CD4-positive, alpha-beta T cell treated with Interleukin-2 at 100 ng/mL for 4 hours (primary cell): ENCODE results near the gene GPR162.
A peak's percentile ranks its signal among the peaks of the same experiment; 100 is the strongest.

ENCODE experiments used
- DNase-seq: peaks from one replicate; pipeline ENCODE4 v3.0.0-alpha.2; 2020; ENCODE audit warnings: low spot score

The GPR162 gene

GRCh38 chr12:6837370-6838060 is 15.9 kb downstream of the GPR162 start:
- DNase-seq = no peak

DNA sequence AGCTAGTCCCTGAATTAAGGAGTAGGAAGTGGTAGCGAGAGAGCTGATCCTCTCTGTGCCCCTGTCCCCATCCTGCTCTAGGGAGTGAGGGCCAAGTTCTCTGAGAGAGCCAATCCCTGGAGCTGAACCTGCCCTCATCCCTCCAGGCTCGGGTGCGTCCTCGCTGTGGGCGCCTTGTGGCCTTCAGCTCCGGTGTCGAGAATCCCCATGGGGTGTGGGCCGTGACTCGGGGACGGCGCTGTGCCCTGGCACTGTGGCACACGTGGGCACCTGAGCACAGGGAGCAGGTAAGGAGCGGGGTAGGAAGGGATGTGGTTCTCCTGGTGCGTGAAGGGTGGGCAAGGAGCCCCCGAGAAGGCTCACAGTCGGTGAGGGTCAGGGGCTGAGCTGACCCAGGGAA is 17.2 kb downstream of the GPR162 start:
- no peak for DNase-seq

DNA sequence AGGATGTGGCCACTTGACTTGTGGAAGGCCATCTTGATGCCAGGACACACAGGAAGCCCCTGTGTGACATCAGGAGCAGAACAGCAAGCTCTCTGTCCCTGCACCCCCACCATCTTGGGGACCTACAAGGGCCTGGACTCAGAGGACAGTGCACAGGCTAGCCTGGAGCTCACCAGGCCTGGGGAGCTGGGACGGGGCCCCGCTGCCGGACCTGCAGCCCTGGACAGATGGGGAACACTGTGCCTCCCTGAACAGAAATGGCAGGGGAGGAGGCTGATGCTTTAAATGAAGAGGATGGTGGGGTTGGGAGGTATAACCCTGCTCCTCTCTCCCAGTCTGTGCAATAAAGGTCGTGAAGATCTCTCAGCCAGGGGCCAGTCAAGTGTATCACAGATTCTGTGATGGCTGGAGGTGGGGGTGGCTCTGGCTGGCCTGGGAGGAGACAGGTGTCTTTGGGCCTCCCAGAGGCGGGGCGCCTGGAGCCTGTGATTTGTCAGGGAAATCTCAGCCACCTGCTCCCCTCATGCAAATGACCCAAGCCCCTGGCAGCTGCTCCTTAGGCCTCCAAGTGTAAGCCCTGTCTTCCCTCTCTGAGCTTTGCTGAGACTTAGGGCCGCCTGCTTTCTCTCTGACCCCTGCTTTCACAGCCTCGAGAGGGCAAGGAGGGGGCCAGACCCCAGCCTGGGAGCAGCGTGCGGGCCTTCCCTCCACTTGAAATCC is 18.0 kb downstream of the GPR162 start:
- no peak for DNase-seq

DNA sequence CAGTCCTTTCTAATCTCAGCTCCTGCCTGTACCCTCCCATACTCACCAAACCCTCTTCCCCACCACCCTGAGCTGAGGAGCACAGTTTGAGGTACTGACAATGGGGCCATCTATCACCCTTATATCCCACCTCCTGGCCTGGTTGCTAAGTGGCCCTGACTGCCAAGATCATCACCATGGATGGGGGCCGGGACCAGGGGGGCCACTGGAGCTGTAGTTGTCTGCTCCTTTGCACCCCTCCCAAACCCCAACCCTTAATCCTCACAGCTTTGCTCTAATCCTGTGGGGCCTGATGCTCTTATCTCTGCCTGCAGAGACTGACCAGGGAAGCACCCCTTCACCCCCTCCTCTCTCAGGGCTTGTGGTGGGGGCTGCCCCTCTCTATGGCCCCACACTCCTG is 18.7 kb downstream of the GPR162 start:
- no peak for DNase-seq

DNA sequence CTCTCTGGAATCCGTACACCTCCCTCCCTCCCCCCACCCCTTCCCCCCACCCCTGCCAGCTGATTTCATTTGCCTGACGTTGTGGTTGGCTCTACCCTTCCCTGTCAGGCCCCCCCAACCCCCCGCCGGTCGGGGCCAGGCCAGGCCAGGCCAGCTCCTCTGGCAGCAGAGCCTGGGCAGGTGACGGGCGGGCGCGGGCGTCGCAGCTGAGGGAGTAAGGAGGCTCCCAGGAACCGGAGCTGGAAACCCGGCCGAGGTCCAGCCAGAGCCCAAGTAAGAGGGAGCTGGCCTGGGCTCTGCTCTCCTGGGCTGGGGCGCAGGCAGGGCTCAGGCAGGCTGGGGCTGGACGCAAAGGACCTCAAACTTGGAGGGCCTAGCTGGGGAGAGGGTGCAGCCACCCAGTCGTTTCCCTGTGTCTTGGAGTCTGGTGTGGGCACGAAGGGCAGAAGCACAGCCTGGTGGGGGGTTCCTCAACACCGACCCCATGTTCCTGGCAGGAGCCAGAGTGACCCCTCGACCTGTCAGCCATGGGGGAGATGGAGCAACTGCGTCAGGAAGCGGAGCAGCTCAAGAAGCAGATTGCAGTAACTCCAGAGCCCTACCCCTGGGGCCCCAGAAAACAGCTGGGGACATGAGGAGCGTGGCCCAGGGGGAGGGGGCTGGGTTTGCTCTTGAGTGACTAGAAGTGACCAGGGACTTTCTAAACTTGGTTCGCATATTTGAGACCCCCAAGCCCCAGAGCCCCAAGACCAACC is 19.3 kb downstream of the GPR162 start, which contains the start of gene GNB3:
Gene GNB3, plus strand, starts transcription at position 165 of the 755 bp plus-strand sequence. Its CDS starts 363 bp downstream, at position 528.
- no peak for DNase-seq

DNA sequence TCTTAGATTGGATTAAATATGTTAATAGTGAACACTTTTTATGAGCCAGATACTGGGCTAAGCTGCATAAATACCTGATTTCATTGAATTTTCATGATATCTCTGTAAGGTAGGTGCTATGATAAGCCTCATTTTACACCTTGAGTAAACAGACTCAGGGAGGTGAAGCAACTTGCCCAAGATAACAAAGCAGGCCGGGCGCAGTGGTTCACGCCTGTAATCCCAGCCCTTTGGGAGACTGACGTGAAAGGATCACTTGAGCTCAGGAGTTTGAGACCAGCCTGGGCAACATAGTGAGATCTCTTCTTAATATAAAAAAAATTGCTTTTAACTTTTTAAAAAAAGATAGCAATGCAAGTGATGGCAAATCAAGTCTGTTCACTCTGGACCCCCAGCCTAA is 20.5 kb downstream of the GPR162 start:
- DNase-seq = no peak

DNA sequence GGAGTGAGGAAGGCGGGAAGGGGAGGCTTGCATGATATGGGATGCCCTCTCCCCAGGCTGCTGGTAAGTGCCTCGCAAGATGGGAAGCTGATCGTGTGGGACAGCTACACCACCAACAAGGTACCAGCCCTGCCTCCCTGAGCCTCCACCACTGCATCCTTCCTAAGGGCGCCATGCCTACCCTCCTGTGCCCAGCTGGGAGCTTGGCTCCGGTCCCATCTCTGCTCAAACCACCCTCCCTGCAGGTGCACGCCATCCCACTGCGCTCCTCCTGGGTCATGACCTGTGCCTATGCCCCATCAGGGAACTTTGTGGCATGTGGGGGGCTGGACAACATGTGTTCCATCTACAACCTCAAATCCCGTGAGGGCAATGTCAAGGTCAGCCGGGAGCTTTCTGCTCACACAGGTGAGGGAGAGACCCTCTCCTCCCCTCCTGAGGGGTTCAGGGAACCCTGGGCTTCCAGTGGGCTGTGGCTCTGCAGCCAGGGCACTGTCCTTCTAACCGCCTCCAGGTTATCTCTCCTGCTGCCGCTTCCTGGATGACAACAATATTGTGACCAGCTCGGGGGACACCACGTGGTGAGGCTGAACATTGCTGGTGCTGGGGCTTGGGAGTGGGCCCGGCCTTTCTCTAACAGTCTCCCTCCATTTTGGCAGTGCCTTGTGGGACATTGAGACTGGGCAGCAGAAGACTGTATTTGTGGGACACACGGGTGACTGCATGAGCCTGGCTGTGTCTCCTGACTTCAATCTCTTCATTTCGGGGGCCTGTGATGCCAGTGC is 21.7 kb downstream of the GPR162 start:
- DNase-seq = no peak

DNA sequence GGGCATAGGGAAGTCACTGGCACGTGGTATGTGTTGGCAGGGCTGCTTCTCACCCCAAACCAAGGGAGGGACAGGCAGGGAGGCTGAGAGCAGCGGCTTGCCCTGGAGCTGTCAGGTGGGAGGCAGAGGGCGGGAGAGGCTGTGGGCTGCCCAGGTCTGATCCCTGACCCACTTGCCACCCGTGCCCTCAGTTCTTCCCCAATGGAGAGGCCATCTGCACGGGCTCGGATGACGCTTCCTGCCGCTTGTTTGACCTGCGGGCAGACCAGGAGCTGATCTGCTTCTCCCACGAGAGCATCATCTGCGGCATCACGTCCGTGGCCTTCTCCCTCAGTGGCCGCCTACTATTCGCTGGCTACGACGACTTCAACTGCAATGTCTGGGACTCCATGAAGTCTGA is 23.8 kb downstream of the GPR162 start:
- DNase-seq = no peak

- DNase-seq = no peak
Observed at GRCh38 chr12:6846316-6846869, 24.8 kb downstream of the GPR162 start.

DNA sequence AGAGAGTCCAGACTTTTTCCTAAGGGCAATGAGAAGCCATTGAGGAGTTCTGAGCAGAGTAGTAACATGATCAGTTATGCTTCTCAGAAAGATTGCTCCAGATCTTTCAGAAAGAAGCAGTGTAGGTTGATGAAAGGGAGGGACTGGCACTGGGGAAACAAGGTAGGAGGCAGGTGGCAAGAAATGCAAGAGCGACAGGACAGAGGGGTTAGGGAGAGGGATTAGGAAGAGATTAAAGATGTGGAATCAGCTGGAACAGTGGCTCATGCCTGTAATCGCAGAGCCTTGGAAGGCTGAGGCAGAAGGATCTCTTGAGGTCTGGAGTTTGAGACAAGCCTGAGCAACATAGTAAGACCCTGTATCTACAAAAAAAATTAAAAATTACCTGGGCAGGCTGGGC is 26.1 kb downstream of the GPR162 start:
- no peak for DNase-seq

- DNase-seq = no peak
Observed at GRCh38 chr12:6849427-6849826, 27.8 kb downstream of the GPR162 start.

- DNase-seq = no peak
Observed at GRCh38 chr12:6849976-6850560, 28.4 kb downstream of the GPR162 start.

- DNase-seq = no peak
Observed at GRCh38 chr12:6850796-6851152, 29.2 kb downstream of the GPR162 start.

- peak; percentile 97 for DNase-seq
Observed at GRCh38 chr12:6851153-6851920, 29.7 kb downstream of the GPR162 start, which contains the start of gene CDCA3. CDCA3 (minus strand) TSS chr12:6851286; CDS start chr12:6850952, 334 bp downstream.

- DNase-seq = peak; percentile 99
Observed at GRCh38 chr12:6851921-6852650, 30.5 kb downstream of the GPR162 start, which contains the start of gene USP5. USP5 (plus strand) TSS chr12:6852150; CDS start chr12:6852180, 30 bp downstream.

- DNase-seq = peak; percentile 73
Observed at GRCh38 chr12:6852651-6853354, 31.2 kb downstream of the GPR162 start.

DNA sequence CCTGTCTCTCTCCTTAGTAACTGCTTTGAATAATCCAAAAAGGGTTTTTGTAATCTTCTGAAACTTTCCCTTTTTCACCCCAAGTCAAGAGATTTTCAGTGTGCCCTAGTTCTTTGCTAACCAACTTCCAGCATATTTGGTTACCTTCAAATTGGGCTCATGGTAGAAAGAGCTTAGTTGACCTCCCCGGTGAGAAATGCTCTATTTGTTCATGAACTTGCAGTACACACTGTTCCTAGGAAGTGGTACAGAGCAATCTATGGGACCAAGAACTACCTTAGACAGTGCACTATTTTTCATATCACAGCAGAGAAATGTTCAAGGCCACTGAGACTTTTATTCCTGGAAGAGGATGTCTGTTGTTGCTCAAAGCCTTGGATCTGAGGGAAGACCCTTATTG is 32.0 kb downstream of the GPR162 start:
- DNase-seq = no peak

GRCh38 chr12:6854036-6854435 is 32.4 kb downstream of the GPR162 start:
- no peak for DNase-seq

- DNase-seq = no peak
Observed at GRCh38 chr12:6855322-6855721, 33.7 kb downstream of the GPR162 start.
